K562 (cell line): ENCODE measurements around the gene ACTR3C. TPM values are rescaled to one million over a fixed set of nuclear protein-coding genes. Genes with fewer than 3 reads are reported as not detected.

Source experiments
- ATAC-seq: fragments of 200-7000 bp; cut with Tn5 transposase; 3 replicates; pipeline ENCODE4 v1.9.1; 2020; ENCODE audit warnings: moderate library complexity
- BruUV-seq: library from RNA; stranded (reverse); fragments of 400-500 nt; replicated peaks from 2 replicates; lab custom pipeline; 2021; lab: Mats Ljungman, UMichigan
- CTCF ChIA-PET: fragments of 300-600 bp; formaldehyde crosslinking; extraction: SDS; loops from one replicate; lab custom pipeline; 2021; ENCODE audit warnings: low intra/inter-chr PET ratio; lab: Yijun Ruan, JAX
- POLR2A ChIA-PET: fragments of 300-600, 350-650 bp; sonication (Branson Sonifier 250); formaldehyde crosslinking; extraction: SDS; loops from one replicate; lab custom pipeline; 2021; ENCODE audit warnings: antibody characterized with exemption, inconsistent platforms; lab: Yijun Ruan, JAX
- DNase-seq, 4 experiments: peaks; one replicate each; pipeline versions ENCODE4 v3.0.0 to v3.0.0-alpha.2; 2011 to 2018; ENCODE audit warnings: low spot score in 3 of 4, mixed read lengths in 3 of 4; ENCODE audit errors: extremely low read depth in 1 of 4
- FAIRE-seq: peaks from 2 replicates; lab custom pipeline; 2011; peaks lifted over from hg19 to GRCh38; lab: Jason Lieb, UNC
- H2AFZ ChIP-seq: 2 replicates; pipeline ENCODE4 v1.6.0; 2011; ENCODE audit warnings: low read depth, low read length, control low read depth, inconsistent platforms
- H3K27ac ChIP-seq: fragments of 200-600 bp; 3 replicates; pipeline ENCODE4 v1.8.0; 2011; ENCODE audit warnings: low read depth, mild to moderate bottlenecking, control low read depth, inconsistent platforms, low read length, moderate library complexity, mixed read lengths; ENCODE audit errors: extremely low read depth
- H3K27me3 ChIP-seq, 2 experiments: fragments of 300-600 bp in 1 of 2; 2 replicates in 1 of 2; 3 replicates in 1 of 2; pipeline versions ENCODE4 v1.6.0 to v1.8.0; 2011; ENCODE audit warnings: inconsistent platforms in 2 of 2, low read length in 2 of 2, mild to moderate bottlenecking in 1 of 2, mixed read lengths in 1 of 2, moderate library complexity in 1 of 2; ENCODE audit not compliant: control insufficient read depth in 2 of 2, insufficient read depth in 2 of 2
- H3K36me3 ChIP-seq: fragments of 300-600 bp; 3 replicates; pipeline ENCODE4 v1.8.0; 2011; ENCODE audit warnings: mild to moderate bottlenecking, low read length, inconsistent platforms; ENCODE audit not compliant: control insufficient read depth, insufficient read depth
- H3K4me1 ChIP-seq, 2 experiments: fragments of 200-600 bp in 1 of 2; replicated peaks in 1 of 2; 2 replicates in 1 of 2; 3 replicates in 1 of 2; pipeline versions ENCODE4 v1.5.1 to v1.8.0; 2011; ENCODE audit warnings: inconsistent platforms in 2 of 2, low read length in 2 of 2, mild to moderate bottlenecking in 1 of 2, mixed read lengths in 1 of 2, moderate library complexity in 1 of 2; ENCODE audit not compliant: control insufficient read depth in 2 of 2, insufficient read depth in 2 of 2
- H3K4me2 ChIP-seq: 2 replicates; pipeline ENCODE4 v1.6.1; 2011; ENCODE audit warnings: low read length, control low read depth, inconsistent platforms, mixed read lengths; ENCODE audit not compliant: insufficient read depth
- H3K4me3 ChIP-seq: fragments of 200-600 bp; sonication (generic), shearing (Covaris generic); 2 replicates; pipeline ENCODE4 v1.5.1; 2016; ENCODE audit warnings: control low read depth, inconsistent platforms
- H3K79me2 ChIP-seq: fragments of 200-600 bp; 3 replicates; pipeline ENCODE4 v1.8.0; 2011; ENCODE audit warnings: low read length, inconsistent platforms; ENCODE audit not compliant: control insufficient read depth, insufficient read depth
- H3K9ac ChIP-seq, 2 experiments: 2 replicates each; pipeline versions ENCODE4 v1.6.0 to v1.6.1; 2011; ENCODE audit warnings: low read depth in 2 of 2, low read length in 2 of 2, control low read depth in 1 of 2, inconsistent platforms in 1 of 2, mild to moderate bottlenecking in 1 of 2, mixed read lengths in 1 of 2; ENCODE audit not compliant: insufficient read depth in 1 of 2
- H3K9me1 ChIP-seq: one replicate; pipeline ENCODE4 v1.6.0; 2011; ENCODE audit warnings: inconsistent platforms, mild to moderate bottlenecking, low read length, moderate library complexity; ENCODE audit not compliant: control insufficient read depth, insufficient read depth
- H3K9me3 ChIP-seq: replicated peaks from 2 replicates; pipeline ENCODE4 v1.5.1; 2011; ENCODE audit warnings: low read depth, low read length, inconsistent platforms; ENCODE audit not compliant: control insufficient read depth, insufficient read depth
- H4K20me1 ChIP-seq: replicated peaks from 2 replicates; pipeline ENCODE4 v1.6.1; 2011; ENCODE audit warnings: low read length, inconsistent platforms, mixed read lengths; ENCODE audit not compliant: control insufficient read depth, insufficient read depth
- CAMTA2 ChIP-seq: fragments of 250-450 bp; sonication (Bioruptor Pico); conservative IDR thresholded peaks from 2 replicates; pipeline ENCODE4 v1.5.1; 2022
- CBFA2T3 ChIP-seq: fragments of 450-650 bp; IDR thresholded peaks from 2 replicates; pipeline ENCODE4 v1.6.1; 2017
- CSDE1 ChIP-seq, 2 experiments: fragments of 450-650 bp; IDR thresholded peaks; 2 replicates each; pipeline ENCODE4 v1.6.1; 2016; ENCODE audit warnings: mild to moderate bottlenecking in 1 of 2
- FOXJ2 ChIP-seq: fragments of 200-800 bp; sonication (Bioruptor generic); IDR thresholded peaks from 2 replicates; pipeline ENCODE4 v1.6.1; 2016; ENCODE audit warnings: missing genetic modification characterization, missing compliant biosample characterization
- HDAC3 ChIP-seq: fragments of 450-650 bp; IDR thresholded peaks from 2 replicates; pipeline ENCODE4 v1.6.1; 2018; ENCODE audit warnings: borderline replicate concordance, mild to moderate bottlenecking, moderate library complexity; ENCODE audit not compliant: partially characterized antibody
- NCOA1 ChIP-seq: fragments of 450-650 bp; IDR thresholded peaks from 2 replicates; pipeline ENCODE4 v1.6.1; 2016; ENCODE audit warnings: low read depth
- NEUROD1 ChIP-seq: fragments of 150-350 bp; IDR thresholded peaks from 2 replicates; pipeline ENCODE4 v1.6.1; 2014; ENCODE audit warnings: borderline replicate concordance, low read length, low read depth; ENCODE audit not compliant: partially characterized antibody
- NR3C1 ChIP-seq: sonication (generic); formaldehyde crosslinking; IDR thresholded peaks from 2 replicates; pipeline ENCODE4 v1.8.1; 2022; ENCODE audit warnings: missing genetic modification reagents
- SIX5 ChIP-seq, 2 experiments: IDR thresholded peaks; 2 replicates each; pipeline ENCODE4 v1.6.1; 2011; ENCODE audit warnings: low read length in 2 of 2, borderline replicate concordance in 1 of 2, low read depth in 1 of 2, mild to moderate bottlenecking in 1 of 2, moderate library complexity in 1 of 2; ENCODE audit not compliant: insufficient read depth in 1 of 2
- SPI1 ChIP-seq: IDR thresholded peaks from 2 replicates; pipeline ENCODE4 v1.6.1; 2011; ENCODE audit warnings: low read depth, low read length, control low read depth, borderline replicate concordance
- SREBF1 ChIP-seq: fragments of 150-350 bp; IDR thresholded peaks from 2 replicates; pipeline ENCODE4 v1.6.1; 2014; ENCODE audit warnings: antibody characterized with exemption, low read depth, low read length, borderline replicate concordance
- XRCC3 ChIP-seq: fragments of 450-650 bp; IDR thresholded peaks from 2 replicates; pipeline ENCODE4 v1.6.1; 2017; ENCODE audit warnings: mild to moderate bottlenecking, moderate library complexity
- ZNF431 ChIP-seq: sonication (generic); formaldehyde crosslinking; IDR thresholded peaks from 2 replicates; pipeline ENCODE4 v1.8.0; 2022; ENCODE audit warnings: mild to moderate bottlenecking, missing genetic modification reagents
- in situ Hi-C: fragments of 300-500 bp; cut with MboI; formaldehyde crosslinking; loops from 4 replicates; pipeline ENCODE4 v1.15.0; 2018; ENCODE audit warnings: inconsistent platforms, mixed read lengths
- intact Hi-C: fragments of 100-400 bp; cut with micrococcal nuclease; formaldehyde crosslinking; loops from 2 replicates; pipeline ENCODE4 v1.14.2; 2022
- polyA plus RNA-seq, 8 experiments: library from polyadenylated mRNA; depleted of rRNA in 4 of 8; stranded (reverse) in 5 of 8; unstranded in 3 of 8; fragments of >200 nt; fragmentation: Nextera tagmentation in 2 of 8; fragmentation: Illumina TruSeq in 1 of 8; extraction: Ambion mirVana in 2 of 8; extraction: Trizol in 1 of 8; gene quantifications; 2 replicates each; pipeline versions ENCODE4 v1.2.1 to v1.2.3, GENCODE V29; 2011 to 2014; ENCODE audit warnings: inconsistent platforms in 1 of 8, missing spikeins in 1 of 8
- total RNA-seq, 7 experiments: library from RNA; depleted of rRNA in 6 of 7; stranded (reverse); fragments of >200 nt in 6 of 7; fragmentation: Illumina TruSeq in 2 of 7; extraction: Trizol in 2 of 7; gene quantifications; 2 replicates each; pipeline versions ENCODE4 v1.2.1 to v1.2.3, GENCODE V29; 2011 to 2021; ENCODE audit warnings: low replicate concordance in 1 of 7
- TF ChIP-seq, protein P1 (sequence below), 2 experiments: fragments of 450-650 bp in 1 of 2; sonication (generic) in 1 of 2; formaldehyde crosslinking in 1 of 2; IDR thresholded peaks in 1 of 2; conservative IDR thresholded peaks in 1 of 2; 2 replicates each; pipeline versions ENCODE4 v1.6.1 to v1.8.1; 2016 to 2023; ENCODE audit warnings: mild to moderate bottlenecking in 2 of 2, moderate library complexity in 2 of 2, inconsistent platforms in 1 of 2, missing genetic modification reagents in 1 of 2
- TF ChIP-seq, protein P2 (sequence below): fragments of 250-450 bp; sonication (Bioruptor Pico); IDR thresholded peaks from 2 replicates; pipeline ENCODE4 v1.8.0; 2022; ENCODE audit warnings: moderate library complexity, mild to moderate bottlenecking, inconsistent platforms
- TF ChIP-seq, protein P3 (sequence below): fragments of 250-450 bp; sonication (Bioruptor Pico); IDR thresholded peaks from 2 replicates; pipeline ENCODE4 v1.5.0; 2021

ACTR3C gene
- total and polyA plus RNA-seq, 9 of the 15 experiments (the other 6 are each of a cell fraction or from before 2014, with no cell fraction given): 9.0 to 35.4 (median 13.3) TPM

DNA sequence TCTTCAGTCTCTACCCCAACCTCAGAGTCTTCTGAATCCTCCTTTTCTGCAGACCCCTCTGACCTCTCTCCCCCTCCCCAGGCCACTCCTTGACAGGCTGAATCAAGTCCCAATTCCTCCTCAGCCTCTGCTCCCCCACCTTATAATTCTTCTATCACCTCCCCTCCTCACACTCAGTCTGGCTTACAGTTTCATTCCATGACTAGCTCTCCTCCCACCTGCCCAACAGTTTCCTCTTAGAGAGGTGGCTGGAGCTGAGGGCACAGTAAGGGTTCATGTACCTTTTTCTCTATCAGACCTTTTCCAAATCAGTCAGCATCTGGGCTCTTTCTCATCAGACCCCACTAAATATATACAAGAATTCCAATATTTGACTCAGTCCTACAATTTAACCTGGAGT is 14.8 kb downstream of the ACTR3C start:
- Histone ChIP-seq H3K27me3 (no peaks in the 10 kb centered on the region), H3K79me2 (peaks cover 10% of the 10 kb centered on the region; the same call in 1 of the 3 replicates), H3K9ac (no peak overlapping the region), H3K4me1 (peaks cover 15 to 46% of the 10 kb centered on the region in 2 experiments), H3K36me3 (no peaks in the 10 kb centered on the region), H2AFZ (no peak overlapping the region), H3K9me1 (no peaks in the 10 kb centered on the region), H3K27ac (no peak overlapping the region), H3K4me2 (no peak overlapping the region), H3K9me3 (no peaks in the 10 kb centered on the region), H4K20me1 (no peaks in the 10 kb centered on the region), H3K4me3 (no peak overlapping the region)
- FAIRE-seq (no peak), ATAC-seq (no peak), DNase-seq (no peak)
- BruUV-seq: no TSS peak
- intact Hi-C loops: no loop called here
- TF ChIP-seq CBFA2T3 (no peak), CSDE1 (IDR thresholded peaks at IDR 0.05) (no peak), SPI1 (no peak), NCOA1 (no peak), SIX5 (IDR thresholded peaks at IDR 0.05; ENCODE audit: borderline replicate concordance in 1 of 2, insufficient read depth in 1 of 2, low read depth in 1 of 2, low read length in 2 of 2) (no peak), FOXJ2 (tag) (no peak), SREBF1 (no peak), CAMTA2 (CRISPR knock-in tag) (no peak), XRCC3 (no peak), ZNF431 (CRISPR knock-in tag) (no peak), HDAC3 (no peak), NEUROD1 (no peak), NR3C1 (CRISPR knock-in tag) (no peak)
- TF ChIP-seq, protein P1, sequence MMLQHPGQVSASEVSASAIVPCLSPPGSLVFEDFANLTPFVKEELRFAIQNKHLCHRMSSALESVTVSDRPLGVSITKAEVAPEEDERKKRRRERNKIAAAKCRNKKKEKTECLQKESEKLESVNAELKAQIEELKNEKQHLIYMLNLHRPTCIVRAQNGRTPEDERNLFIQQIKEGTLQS (IDR thresholded peaks at IDR 0.05): no peak
- TF ChIP-seq, protein P1 (CRISPR knock-in tag; conservative IDR thresholded peaks at IDR 0.05): no peak
- TF ChIP-seq, protein P2, sequence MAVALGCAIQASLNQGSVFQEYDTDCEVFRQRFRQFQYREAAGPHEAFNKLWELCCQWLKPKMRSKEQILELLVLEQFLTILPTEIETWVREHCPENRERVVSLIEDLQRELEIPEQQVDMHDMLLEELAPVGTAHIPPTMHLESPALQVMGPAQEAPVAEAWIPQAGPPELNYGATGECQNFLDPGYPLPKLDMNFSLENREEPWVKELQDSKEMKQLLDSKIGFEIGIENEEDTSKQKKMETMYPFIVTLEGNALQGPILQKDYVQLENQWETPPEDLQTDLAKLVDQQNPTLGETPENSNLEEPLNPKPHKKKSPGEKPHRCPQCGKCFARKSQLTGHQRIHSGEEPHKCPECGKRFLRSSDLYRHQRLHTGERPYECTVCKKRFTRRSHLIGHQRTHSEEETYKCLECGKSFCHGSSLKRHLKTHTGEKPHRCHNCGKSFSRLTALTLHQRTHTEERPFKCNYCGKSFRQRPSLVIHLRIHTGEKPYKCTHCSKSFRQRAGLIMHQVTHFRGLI (CRISPR knock-in tag): no peak
- TF ChIP-seq, protein P3, sequence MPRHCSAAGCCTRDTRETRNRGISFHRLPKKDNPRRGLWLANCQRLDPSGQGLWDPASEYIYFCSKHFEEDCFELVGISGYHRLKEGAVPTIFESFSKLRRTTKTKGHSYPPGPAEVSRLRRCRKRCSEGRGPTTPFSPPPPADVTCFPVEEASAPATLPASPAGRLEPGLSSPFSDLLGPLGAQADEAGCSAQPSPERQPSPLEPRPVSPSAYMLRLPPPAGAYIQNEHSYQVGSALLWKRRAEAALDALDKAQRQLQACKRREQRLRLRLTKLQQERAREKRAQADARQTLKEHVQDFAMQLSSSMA (CRISPR knock-in tag): no peak
- ChIA-PET POLR2A (interaction anchor here (0.7 to 1.8 kb wide), 7 partner anchors 12 to 503 kb away, joined by 3 to 8 read pairs (median 3); partner anchors contain the start of gene ACTR3C), CTCF (no interaction called here)
- in situ Hi-C loops: no loop called here
